NCI-H187 (cell line): ENCODE results near the gene ARHGAP24.
"Not testable (repeated sequence)": the region's sequence is repeated elsewhere in the genome, so short reads cannot be mapped to it uniquely, and the experiment has no call there.

Experiments used
- DNase-seq, 2 experiments: peaks; one replicate each; lab custom pipeline; 2025; lab: John Stamatoyannopoulos, UW

Gene ARHGAP24

GRCh38 chr4:85861064-85861765 is 386.3 kb downstream of the ARHGAP24 start:
- peak in 1 of 2 experiments; percentile 30 for DNase-seq

DNA sequence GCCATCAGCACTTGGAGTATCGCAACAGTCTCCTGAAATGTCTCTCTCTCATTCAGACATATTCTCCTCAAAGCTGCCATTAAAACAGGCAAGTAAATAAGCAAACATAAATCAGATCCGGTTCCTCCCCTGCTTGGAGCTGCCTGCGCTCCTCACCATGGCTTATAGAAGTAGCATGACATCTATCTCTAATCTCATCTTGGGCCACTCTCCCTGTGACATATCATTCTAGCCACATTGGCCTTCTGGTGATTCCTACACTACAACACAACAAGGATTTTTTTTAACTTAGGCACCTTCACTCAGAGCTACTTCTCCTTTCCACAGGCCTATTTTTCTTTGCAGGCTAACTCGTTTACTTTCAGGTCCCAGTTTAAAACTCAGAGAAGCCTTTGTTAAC is 387.9 kb downstream of the ARHGAP24 start:
- DNase-seq, result no peak

DNA sequence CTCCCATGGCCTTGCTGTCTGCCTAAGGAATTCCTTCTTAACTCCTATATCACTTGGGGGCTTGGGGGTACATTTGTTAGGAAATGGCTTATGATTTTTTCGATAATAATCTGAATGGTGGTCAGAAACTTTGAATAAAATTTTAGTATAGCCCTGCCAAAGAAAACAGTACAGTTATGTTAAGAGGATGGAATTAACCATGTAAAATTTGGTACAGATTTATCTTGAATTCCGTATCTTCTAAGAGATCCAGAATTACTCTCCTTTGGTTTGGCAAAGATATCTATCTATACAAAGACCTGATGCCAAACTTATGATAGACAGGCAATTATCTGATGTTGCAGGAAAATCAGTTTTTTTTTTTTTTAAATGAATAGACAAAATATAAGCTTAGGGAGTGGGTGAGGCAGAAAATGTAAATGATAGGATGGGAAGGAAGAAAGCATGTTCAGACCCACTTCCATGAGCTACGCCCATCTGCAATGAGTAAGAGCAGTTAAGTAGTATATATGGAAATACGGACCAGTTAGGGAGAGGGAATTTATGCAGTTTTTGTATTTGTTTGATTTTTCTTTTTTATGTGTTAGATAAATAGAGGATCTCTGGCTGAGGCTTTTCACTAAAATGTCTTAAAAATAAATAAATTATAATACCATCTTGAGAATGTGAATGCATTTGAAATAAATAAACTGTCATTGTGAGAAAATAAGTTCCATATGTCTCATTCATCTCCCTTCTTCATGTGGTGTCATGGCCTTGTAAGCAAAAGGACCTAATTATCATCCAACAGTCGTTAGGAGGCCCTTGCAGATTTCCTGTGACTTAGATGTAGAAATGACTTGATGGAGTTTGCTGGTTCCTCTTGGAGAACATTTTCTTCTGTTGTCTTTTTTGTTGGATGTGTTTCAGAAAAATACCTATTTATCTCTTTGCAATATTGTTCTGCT is 389.6 kb downstream of the ARHGAP24 start:
- DNase-seq, result no peak

DNA sequence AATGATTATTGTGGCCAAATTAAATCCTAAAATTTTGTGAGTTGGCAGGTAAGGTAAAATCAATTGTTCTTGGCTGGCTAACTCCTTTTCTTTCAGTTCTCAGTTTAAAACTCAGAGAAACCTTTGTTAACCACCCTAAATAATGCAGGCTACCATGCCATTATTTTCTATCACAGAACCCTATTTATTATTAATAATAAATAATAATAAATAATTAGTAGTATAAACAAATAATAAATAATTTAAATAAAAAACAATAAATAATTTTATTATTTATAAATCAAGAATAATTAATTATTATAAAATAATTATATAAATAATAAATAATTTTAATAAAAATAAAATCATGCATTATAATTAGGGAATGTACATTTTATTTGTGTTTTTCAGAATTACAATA is 390.3 kb downstream of the ARHGAP24 start:
- DNase-seq, result no peak

DNA sequence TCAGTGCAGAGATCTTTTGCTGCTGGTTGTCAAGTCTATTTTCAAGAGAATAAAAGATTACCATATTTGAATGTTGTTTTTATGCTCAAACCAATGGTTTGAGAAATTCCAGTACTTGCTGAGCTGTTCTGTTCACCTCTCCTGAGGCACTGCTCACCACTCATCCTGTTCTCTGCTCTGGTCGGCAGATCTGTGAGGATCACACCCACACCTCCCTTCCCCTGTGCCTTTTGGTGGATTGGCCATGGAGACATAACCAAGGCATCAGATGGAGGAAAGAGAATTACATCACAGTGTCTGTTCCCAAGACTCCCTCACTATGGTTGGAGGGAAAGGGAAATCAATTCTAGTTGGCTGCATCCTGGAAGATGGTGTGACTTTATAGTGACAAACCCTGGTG is 391.6 kb downstream of the ARHGAP24 start:
- no peak for DNase-seq

GRCh38 chr4:85867271-85867670 is 392.3 kb downstream of the ARHGAP24 start:
- no peak for DNase-seq

DNA sequence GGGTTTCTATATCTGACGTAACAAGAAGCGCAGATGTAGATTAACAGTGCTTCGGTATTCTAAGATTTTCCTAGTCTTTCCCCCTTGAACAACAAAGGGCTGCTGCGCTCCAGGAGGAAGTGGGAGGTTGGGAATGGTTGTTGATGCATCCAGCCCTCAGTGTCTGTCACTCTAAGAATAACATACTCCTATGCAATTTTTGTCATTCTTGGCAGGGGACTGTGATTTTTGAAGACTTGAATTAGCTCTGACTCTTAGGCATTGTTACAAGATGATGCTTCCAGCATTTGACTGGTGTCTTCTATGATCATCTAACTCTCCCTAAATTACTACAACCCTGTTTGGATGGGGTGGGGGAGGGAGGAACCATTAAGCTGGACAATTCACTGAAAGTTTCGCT is 394.2 kb downstream of the ARHGAP24 start:
- no peak for DNase-seq

GRCh38 chr4:85870298-85871083 is 395.5 kb downstream of the ARHGAP24 start:
- DNase-seq, result no peak

- no peak for DNase-seq
These were observed 398.6 kb downstream of the ARHGAP24 start for GRCh38 chr4:85873566-85873965.

- no peak for DNase-seq
These were observed 404.6 kb downstream of the ARHGAP24 start for GRCh38 chr4:85879518-85879917.

DNA sequence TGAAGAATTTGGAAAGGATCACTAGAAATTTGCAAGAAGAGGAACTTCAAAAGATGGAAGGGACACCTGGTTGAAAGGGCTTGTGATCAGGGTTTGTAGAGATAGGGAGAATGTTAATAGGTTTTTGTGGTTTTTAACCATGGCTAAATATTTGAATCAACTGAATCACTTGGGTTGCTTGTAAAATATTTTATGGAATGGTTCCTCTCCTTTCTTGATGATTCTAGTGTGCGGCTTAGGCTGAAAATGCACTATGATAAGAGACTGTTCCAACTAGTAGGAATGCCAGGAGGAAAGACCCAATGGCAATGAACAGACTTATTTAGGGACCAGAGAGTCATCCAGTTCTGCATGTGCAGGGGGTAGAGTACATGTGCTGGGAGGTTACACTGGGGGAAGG is 408.2 kb downstream of the ARHGAP24 start:
- no peak for DNase-seq

- DNase-seq, result no peak
These were observed 409.3 kb downstream of the ARHGAP24 start for GRCh38 chr4:85884251-85884650.

DNA sequence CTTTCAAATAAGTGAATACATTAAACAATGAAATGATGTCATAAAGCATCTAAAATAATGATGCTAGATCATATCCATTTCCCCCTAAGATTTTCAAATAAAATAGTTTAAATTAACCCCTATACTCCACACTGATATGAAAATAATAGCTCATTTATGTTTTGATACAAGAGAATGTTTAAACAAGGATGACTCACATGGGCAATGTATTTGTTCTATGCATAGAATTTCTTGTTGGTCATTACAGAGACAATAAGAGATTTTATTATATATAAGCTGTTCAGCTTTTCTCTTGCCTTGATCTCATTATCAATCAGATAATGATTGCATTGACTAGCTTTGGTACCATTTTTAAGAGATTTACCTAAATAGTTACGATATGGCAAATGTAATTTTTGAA is 411.7 kb downstream of the ARHGAP24 start:
- no peak for DNase-seq

GRCh38 chr4:85889314-85889713 is 414.4 kb downstream of the ARHGAP24 start:
- no peak for DNase-seq

DNA sequence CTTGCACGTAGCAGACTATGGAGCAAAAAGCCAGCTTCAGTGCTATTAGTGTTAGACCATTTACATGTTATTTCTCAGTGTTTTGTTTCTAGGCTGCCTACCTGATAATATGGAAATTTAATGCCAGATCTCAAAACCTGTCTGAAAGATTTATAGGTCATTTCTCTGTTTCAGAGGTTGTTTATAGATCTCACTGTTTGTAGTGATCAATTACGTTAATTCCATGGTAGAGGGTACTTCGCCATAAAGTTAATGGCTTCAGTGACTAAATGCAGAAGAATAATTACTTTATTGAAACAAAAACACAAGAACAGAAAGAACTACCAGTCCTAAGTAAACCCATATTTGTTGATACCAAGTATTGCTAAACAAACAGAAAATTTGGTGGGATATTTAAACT is 420.8 kb downstream of the ARHGAP24 start:
- DNase-seq, result no peak

- DNase-seq, result no peak
These were observed 423.3 kb downstream of the ARHGAP24 start for GRCh38 chr4:85898231-85898630.

GRCh38 chr4:85901500-85901899 is 426.6 kb downstream of the ARHGAP24 start:
- no peak for DNase-seq

DNA sequence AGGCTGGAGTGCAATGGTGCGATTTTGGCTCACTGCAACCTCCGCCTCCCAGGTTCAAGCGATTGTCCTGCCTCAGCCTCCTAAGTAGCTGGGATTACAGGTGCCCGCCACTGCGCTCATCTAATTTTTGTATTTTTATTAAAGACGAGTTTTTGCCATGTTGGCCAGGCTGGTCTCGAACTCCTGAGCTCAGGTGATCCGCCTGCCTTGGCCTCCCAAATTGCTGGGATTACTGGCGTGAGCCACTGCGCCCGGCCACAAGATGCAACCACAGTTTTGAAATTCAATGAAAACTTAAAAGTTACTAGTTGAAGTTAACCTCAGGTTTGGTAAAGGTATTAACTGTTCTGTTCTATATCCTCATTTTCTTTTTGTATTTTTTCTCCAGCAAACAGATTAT is 427.7 kb downstream of the ARHGAP24 start:
- not testable (repeated sequence) for DNase-seq

GRCh38 chr4:85905761-85906160 is 430.8 kb downstream of the ARHGAP24 start:
- DNase-seq, result peak; percentile 53 to 64

DNA sequence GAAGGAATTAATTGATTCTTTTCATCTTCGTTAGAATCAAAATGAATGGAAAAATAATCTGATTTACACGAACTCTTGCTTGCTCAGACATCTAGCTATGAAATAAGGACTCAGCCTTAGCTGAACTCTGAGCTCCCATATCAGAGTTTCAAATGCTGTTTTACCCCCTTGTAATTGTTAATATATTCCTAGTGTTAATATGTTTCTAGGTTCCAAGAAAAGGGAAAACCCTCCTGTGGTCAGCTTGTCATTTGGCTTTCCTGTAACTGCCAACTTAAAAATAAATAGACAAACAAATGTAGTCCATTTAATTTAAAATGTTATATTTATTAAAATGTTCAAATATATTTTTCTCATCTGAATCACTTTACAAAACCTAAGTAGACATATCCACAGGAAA is 432.1 kb downstream of the ARHGAP24 start:
- no peak for DNase-seq

DNA sequence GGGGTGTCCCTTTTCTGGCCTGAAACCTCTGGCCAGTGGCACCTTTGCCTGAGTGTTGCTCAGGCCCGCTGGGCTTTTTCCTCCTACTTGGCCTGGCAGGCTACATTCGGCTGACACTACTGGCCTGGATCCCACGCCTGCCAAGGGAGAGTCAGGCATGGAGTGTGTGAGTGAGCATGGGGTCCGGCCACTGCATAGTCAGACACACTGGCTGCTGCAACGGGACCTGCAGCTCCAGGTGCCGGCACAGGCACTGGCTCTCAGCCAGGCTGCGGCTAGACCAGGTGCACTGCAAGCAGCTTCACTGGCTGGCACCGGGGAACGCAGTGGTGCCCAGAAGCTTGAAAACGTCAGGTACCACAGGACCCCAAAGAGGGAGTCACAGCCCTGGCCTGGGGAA is 434.9 kb downstream of the ARHGAP24 start:
- no peak for DNase-seq

DNA sequence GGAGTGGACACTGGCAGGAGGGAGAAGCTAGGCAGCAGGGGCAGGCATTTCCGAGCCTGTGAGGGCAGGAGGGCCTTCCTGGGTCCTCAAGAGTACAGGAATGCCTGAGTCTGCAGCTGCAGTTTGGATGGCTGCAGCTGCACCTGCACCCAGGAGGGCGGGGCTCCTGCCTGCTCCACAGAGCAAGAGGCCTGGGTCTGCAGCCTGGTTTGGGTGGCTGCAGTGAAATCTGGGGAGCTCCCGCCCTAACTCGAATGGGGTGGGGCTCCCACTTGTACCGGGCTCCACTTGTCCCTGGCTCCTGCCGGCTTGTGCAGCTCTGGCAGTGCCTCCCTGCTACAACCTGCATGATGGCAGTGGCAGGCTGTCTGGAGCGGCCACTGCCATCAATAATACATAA is 436.0 kb downstream of the ARHGAP24 start:
- DNase-seq, result no peak
